Activated T-cell treated with anti-CD3 and anti-CD28 coated beads, Interleukin-2, amount 50 U/mL, for 72 hours (primary cell): Measurements from ENCODE around the gene C3AR1. TPM values are rescaled to one million over a fixed set of nuclear protein-coding genes. Genes with fewer than 3 reads are reported as not detected.

Experiments
- ATAC-seq, 2 donors: fragments of 150-1000 bp; cut with Tn5 transposase; replicated peaks in 1 of 2; 2 replicates each; pipeline ENCODE4 v1.10.0; 2021; ENCODE audit warnings: moderate library complexity in 2 of 2, mild to moderate bottlenecking in 1 of 2
- DNase-seq, 2 donors: peaks; one replicate each; pipeline ENCODE4 v3.0.0; 2021 to 2022; ENCODE audit warnings: mixed read lengths in 1 of 2
- H3K27ac Mint-ChIP-seq: one replicate; pipeline ENCODE4 v1.8.0; 2022; ENCODE audit warnings: mild to moderate bottlenecking, moderate library complexity, mixed read lengths
- H3K27me3 Mint-ChIP-seq: one replicate; pipeline ENCODE4 v1.8.0; 2022; ENCODE audit warnings: low read depth, mixed read lengths
- H3K36me3 Mint-ChIP-seq, 2 donors: one replicate each; pipeline ENCODE4 v1.8.0; 2022; ENCODE audit warnings: mixed read lengths in 2 of 2, mild to moderate bottlenecking in 1 of 2; ENCODE audit not compliant: insufficient read depth in 2 of 2
- H3K4me1 Mint-ChIP-seq: one replicate; pipeline ENCODE4 v1.8.0; 2022; ENCODE audit warnings: low read depth, mixed read lengths
- H3K4me3 Mint-ChIP-seq, 2 donors: one replicate each; pipeline ENCODE4 v1.8.0; 2022; ENCODE audit warnings: mild to moderate bottlenecking in 2 of 2, mixed read lengths in 2 of 2, moderate library complexity in 2 of 2
- H3K9me3 Mint-ChIP-seq, 2 donors: one replicate each; pipeline ENCODE4 v1.8.0; 2022; ENCODE audit warnings: mixed read lengths in 2 of 2
- total RNA-seq, 2 donors: library from RNA; stranded (reverse); gene quantifications; one replicate each; pipeline ENCODE4 v1.2.3, GENCODE V29; 2022

Gene C3AR1
- total RNA-seq, 2 donors from 2014 or later: 0.19 to 0.79 TPM

GRCh38 chr12:8050600-8051250 is 15.4 kb downstream of the C3AR1 start:
- Mint-ChIP-seq H3K4me1 (peaks cover 17% of the 10 kb centered on the region), H3K9me3 (no peaks in the 10 kb centered on the region), H3K36me3 (peaks cover 5 to 20% of the 10 kb centered on the region in 2 donors), H3K27ac (no peak overlapping the region), H3K27me3 (no peaks in the 10 kb centered on the region), H3K4me3 (no peak overlapping the region)
- DNase-seq (no peak), ATAC-seq (no peak)

- peak; percentile 60 to 70 for ATAC-seq
- Mint-ChIP-seq H3K36me3 (peaks cover 6 to 23% of the 10 kb centered on the region in 2 donors), H3K27ac (peak overlapping the region; percentile 9), H3K4me3 (no peak overlapping the region), H3K4me1 (peaks cover 17% of the 10 kb centered on the region), H3K27me3 (no peaks in the 10 kb centered on the region), H3K9me3 (no peaks in the 10 kb centered on the region)
- DNase-seq: no peak
Measured at GRCh38 chr12:8048906-8049305, 17.3 kb downstream of the C3AR1 start.

- H3K9me3 Mint-ChIP-seq: no peaks in the 10 kb centered on the region
- no peak overlapping the region for H3K4me3 Mint-ChIP-seq
- ATAC-seq (no peak), DNase-seq (no peak)
- no peak overlapping the region for H3K27ac Mint-ChIP-seq
- peaks cover 21% of the 10 kb centered on the region for H3K4me1 Mint-ChIP-seq
- no peaks in the 10 kb centered on the region for H3K27me3 Mint-ChIP-seq
- H3K36me3 Mint-ChIP-seq: peaks cover 6 to 22% of the 10 kb centered on the region in 2 donors
Measured at GRCh38 chr12:8047842-8048241, 18.3 kb downstream of the C3AR1 start.

DNA sequence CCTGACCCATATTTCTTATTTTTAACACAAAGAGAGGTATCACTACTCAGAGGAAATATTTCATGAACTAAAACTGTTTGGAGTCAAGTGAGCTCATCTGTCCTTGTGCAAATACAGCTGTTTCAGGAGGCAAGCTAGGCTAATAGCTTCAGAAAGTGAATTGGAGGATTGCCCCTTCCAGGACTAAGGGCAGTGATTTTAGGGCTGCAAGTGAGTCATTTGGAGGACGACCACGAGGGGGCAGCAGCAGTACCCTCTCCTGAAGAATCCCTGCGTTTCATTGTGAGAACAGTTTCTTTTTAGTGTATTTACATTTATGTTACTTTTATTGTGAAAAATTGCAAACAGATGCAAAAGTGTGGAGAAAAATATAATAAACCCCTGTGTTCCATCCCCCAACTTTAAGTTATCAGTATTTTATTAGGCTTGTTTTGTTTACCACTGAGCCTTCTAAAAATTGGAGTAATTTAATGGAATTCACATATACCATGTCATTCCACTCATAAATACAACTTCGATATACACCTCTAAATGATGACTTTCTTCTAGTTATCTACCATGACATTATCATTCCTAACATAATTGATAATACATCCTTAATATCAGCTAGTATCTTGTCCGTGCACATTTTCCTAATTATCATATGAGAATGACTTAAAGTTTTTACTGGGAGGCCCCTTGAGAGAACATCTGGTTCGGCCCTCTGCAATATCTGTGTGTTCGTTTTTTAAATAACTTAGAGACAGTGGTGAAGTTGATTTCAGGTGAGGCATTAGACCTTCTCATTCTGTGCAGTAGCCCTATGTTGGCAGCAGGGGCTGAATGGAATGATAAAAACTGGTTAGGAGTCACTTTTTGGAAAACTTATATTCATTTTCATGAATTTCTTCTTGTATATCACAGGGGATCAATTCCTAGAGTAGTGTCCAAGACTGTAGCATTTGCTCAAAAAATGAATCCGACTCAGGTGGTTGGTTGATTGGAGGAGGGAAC is 19.9 kb downstream of the C3AR1 start:
- Mint-ChIP-seq H3K4me3 (no peak overlapping the region), H3K4me1 (peaks cover 21% of the 10 kb centered on the region), H3K27me3 (no peaks in the 10 kb centered on the region), H3K27ac (no peak overlapping the region), H3K9me3 (no peaks in the 10 kb centered on the region), H3K36me3 (peaks cover 6 to 15% of the 10 kb centered on the region in 2 donors)
- ATAC-seq: peak; percentile 68 to 69
- DNase-seq: peak; percentile 76 to 81

GRCh38 chr12:8040791-8041190 is 25.4 kb downstream of the C3AR1 start:
- H3K4me3 Mint-ChIP-seq: no peak overlapping the region
- H3K4me1 Mint-ChIP-seq: peaks cover 39% of the 10 kb centered on the region
- peaks cover 4 to 8% of the 10 kb centered on the region in 2 donors for H3K36me3 Mint-ChIP-seq
- DNase-seq (no peak), ATAC-seq (no peak)
- no peaks in the 10 kb centered on the region for H3K9me3 Mint-ChIP-seq
- H3K27ac Mint-ChIP-seq: no peak overlapping the region
- no peaks in the 10 kb centered on the region for H3K27me3 Mint-ChIP-seq

DNA sequence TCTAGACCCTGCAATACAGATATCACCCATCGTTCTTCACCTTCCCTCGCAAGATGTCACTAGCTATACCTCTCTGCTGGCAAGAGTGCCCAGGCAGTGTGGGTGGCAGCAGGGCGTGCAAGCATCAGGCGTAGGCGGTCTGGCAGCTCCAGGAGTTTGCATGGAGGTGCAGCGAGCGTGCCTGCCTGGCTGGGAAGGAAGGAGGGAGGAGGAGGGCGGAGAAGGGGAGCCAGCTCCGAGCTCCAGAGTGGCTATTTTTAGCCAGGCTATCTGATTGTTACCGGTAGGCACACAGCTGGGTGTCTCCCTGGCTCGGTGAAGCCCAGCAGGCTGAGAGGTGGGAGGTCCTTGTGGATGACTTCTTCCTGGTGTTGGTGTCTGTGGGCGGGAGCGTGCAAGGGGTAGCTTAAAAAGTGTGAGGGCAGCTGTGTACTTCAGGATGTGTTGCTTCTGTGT is 27.5 kb downstream of the C3AR1 start:
- H3K27ac Mint-ChIP-seq: peak overlapping the region; percentile 0
- H3K36me3 Mint-ChIP-seq: peaks cover 2 to 4% of the 10 kb centered on the region in 2 donors
- peak; percentile 35 to 40 for DNase-seq
- no peaks in the 10 kb centered on the region for H3K9me3 Mint-ChIP-seq
- H3K4me3 Mint-ChIP-seq: peak overlapping the region; percentile 53 to 75
- peaks cover 60% of the 10 kb centered on the region for H3K4me1 Mint-ChIP-seq
- no peaks in the 10 kb centered on the region for H3K27me3 Mint-ChIP-seq
- peak; percentile 68 to 73 for ATAC-seq

DNA sequence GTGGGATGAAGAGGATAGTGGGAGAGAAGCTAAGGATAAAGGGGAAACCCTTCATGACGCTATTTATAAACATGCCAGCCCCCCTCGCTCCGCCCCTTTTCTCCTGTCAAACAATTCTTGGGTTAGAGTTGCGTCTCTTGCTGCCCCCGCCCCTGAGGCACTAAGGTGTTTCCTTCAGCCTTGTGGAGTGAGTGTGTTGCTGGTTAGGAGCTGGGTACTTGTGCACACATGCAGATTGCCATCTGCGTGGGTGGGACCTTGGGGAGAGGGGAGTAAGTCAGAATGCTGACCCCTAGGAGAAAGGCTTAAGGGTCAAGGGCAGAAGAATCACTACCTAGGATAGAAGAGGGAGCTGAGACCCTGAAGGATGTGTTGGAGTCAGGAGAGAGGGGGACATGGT is 28.2 kb downstream of the C3AR1 start:
- Mint-ChIP-seq H3K4me1 (peaks cover 63% of the 10 kb centered on the region), H3K9me3 (no peaks in the 10 kb centered on the region), H3K27ac (no peak overlapping the region), H3K36me3 (peaks cover 2 to 4% of the 10 kb centered on the region in 2 donors), H3K4me3 (peak overlapping the region; percentile 53 to 75), H3K27me3 (no peaks in the 10 kb centered on the region)
- DNase-seq (no peak), ATAC-seq (no peak)

GRCh38 chr12:8037046-8037663 is 29.0 kb downstream of the C3AR1 start:
- DNase-seq (no peak), ATAC-seq (no peak)
- no peaks in the 10 kb centered on the region for H3K9me3 Mint-ChIP-seq
- peaks cover 2 to 4% of the 10 kb centered on the region in 2 donors for H3K36me3 Mint-ChIP-seq
- H3K27me3 Mint-ChIP-seq: no peaks in the 10 kb centered on the region
- no peak overlapping the region for H3K27ac Mint-ChIP-seq
- peaks cover 64% of the 10 kb centered on the region for H3K4me1 Mint-ChIP-seq
- peak overlapping the region; percentile 53 to 75 for H3K4me3 Mint-ChIP-seq

DNA sequence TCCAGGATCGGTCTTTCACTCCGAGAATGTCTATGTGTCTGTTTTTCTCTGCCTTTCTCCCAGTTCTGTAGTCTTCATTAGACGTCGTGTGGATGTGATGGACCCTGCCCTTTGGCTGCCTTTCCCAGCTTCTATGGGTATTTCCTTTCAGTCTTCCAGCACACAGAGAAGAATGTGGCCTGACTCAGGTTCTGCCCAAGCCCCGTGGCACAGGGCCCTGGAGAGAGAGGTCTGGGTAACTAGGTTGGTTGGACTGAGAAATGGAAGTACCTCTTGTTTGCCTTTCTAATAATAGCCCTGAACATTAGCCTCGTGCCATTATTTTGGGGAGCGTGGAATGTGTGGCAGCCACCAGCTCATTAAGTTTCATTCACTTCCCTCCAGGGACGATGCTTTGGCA is 29.8 kb downstream of the C3AR1 start:
- H3K4me1 Mint-ChIP-seq: peaks cover 72% of the 10 kb centered on the region
- H3K27me3 Mint-ChIP-seq: no peaks in the 10 kb centered on the region
- peaks cover 2 to 4% of the 10 kb centered on the region in 2 donors for H3K36me3 Mint-ChIP-seq
- no peaks in the 10 kb centered on the region for H3K9me3 Mint-ChIP-seq
- no peak overlapping the region for H3K27ac Mint-ChIP-seq
- DNase-seq: no peak
- H3K4me3 Mint-ChIP-seq: peak overlapping the region in 1 of 2 donors; percentile 57
- ATAC-seq: no peak

DNA sequence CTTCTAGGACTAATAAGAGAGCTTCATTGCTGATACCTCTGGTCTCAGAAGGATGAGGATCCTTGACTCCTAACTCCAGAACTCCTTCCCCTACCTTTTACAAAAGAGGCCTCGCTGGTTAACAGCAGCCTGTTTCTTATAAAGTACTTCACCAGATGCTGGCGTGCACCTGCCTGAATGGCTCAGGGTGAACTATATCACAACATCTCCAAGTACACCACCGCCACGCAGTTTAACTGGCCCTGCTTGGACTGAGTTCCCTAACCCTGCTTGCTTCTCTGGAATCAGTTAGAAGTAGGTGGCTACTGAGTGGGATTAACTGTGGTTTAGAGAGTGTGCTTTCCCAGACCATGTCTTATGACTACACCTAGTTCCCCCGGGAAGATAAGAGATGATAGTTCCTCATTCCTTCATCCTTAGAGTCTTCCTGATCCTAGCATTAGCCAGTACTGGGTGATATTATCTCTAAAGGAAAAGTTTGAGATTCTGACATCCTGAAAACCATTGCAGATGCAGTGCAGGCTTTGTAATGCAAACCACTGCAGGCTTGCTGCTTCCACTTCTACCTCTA is 30.6 kb downstream of the C3AR1 start:
- ATAC-seq: no peak
- peaks cover under 1 to 2% of the 10 kb centered on the region in 2 donors for H3K36me3 Mint-ChIP-seq
- no peak overlapping the region for H3K27ac Mint-ChIP-seq
- H3K4me3 Mint-ChIP-seq: peak overlapping the region; percentile 80 to 94
- DNase-seq: no peak
- H3K9me3 Mint-ChIP-seq: no peaks in the 10 kb centered on the region
- peaks cover 74% of the 10 kb centered on the region for H3K4me1 Mint-ChIP-seq
- H3K27me3 Mint-ChIP-seq: no peaks in the 10 kb centered on the region

- ATAC-seq: no peak
- DNase-seq: no peak
- Mint-ChIP-seq H3K36me3 (peaks cover 0 to 2% of the 10 kb centered on the region in 2 donors), H3K27me3 (no peaks in the 10 kb centered on the region), H3K27ac (peak overlapping the region; percentile 1), H3K4me1 (peaks cover 74% of the 10 kb centered on the region), H3K4me3 (peak overlapping the region; percentile 80 to 94), H3K9me3 (no peaks in the 10 kb centered on the region)
Measured at GRCh38 chr12:8034802-8035201, 31.4 kb downstream of the C3AR1 start.

DNA sequence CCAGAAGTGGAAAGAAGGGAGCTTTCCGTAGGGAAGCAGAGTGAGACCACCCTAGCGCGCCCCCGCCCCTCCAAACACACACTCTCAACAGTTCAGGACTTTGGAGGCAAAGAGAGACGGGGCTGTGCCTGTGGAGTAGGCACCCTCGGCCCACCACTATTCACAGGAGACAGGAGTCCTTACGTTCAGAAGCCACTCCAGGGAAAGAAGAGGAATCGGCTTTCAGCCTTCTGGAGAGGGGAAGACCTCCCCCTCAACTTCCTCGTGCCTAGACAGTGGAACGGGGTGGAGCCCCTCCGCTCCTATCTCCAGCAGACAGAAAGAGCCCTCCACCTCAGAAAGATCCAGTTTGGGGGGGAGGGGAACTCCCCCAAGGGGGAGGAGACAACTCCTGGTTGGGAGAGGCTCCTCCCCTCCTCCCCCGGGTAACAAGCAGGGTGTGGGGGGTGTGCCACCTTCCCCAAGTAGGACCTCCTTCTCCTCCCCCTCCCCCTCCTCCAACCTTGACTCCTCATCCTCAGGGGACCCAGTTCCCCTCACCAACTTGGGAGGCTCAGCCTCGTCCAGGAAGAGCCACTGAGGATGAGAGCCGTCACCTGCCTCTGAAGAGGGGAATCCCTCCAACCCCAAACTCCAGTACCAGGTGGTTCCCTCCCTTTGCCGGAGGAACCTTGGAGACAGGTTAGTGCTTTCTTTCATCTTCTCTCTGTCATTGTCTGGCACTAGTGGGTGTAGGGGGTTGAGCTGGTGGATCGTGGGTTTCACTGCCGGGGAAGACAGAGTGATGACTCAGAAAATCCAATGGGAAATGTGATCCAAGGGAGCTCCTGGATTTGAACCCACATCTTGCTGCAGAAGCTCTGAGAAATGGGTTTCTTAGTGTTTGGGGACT is 32.8 kb downstream of the C3AR1 start:
- peaks cover 0 to 2% of the 10 kb centered on the region in 2 donors for H3K36me3 Mint-ChIP-seq
- DNase-seq (peak; percentile 46 to 50), ATAC-seq (peak; percentile 18 to 29)
- H3K4me3 Mint-ChIP-seq: peak overlapping the region; percentile 80 to 94
- no peaks in the 10 kb centered on the region for H3K9me3 Mint-ChIP-seq
- H3K4me1 Mint-ChIP-seq: peaks cover 65% of the 10 kb centered on the region
- no peaks in the 10 kb centered on the region for H3K27me3 Mint-ChIP-seq
- peak overlapping the region; percentile 85 for H3K27ac Mint-ChIP-seq
